Activated CD8-positive, alpha-beta memory T cell treated with anti-CD3 and anti-CD28 coated beads for 4 hours (primary cell): ENCODE results near the gene ADAM19.

Experiments used
- DNase-seq, 2 donors: peaks; one replicate each; pipeline ENCODE4 v3.0.0-alpha.2; 2020; ENCODE audit warnings: low read depth in 2 of 2

ADAM19 gene

DNA sequence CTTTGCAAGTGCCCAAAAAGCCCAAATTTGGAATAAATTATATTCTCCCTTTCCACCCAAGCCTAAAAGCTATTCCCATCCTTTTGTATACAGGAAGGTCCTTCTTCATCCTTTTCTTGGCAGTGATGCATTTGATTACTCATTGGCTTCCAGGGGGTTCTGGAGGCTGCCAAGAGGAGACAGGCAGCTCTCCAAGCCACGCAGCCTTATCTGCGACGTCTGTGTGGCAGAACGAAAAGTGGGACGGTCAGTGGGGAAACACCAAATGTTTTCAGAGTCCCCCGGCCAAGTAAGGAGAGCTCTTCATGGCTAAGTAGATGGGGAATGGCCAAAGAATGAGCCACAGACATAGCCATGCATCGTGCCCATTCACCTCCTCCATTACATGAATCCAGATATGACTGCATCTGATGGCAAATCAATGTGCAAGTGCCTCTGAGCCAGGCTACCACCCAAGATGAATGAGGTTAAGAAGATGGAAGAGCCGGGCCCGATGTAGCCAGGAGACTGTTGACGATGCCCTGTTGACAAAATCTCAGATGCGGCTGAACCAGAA, 12.1 kb downstream of the ADAM19 start:
- no peak for DNase-seq

DNA sequence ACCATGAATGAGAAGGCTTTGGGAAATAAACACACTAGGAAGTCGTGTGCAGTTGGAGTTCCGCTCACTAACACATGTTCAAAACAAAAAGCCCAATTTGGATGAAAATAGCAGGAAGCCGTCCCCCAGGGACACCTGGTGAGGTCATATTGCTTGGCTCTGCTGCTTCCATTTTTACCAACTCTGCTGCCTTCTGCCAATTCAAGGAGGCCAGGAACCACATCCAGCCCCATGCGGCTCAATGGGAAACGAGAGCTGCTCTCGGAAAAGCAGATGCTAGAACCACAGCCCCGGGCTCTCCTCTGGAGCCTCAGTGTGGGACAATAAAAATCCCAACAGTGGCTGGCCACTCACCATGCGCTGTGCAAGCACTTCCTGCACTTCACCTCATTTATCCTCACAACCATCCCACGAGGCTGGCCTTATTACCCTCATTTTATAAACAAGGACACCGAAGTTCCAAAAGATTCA, 13.4 kb downstream of the ADAM19 start:
- no peak for DNase-seq

DNA sequence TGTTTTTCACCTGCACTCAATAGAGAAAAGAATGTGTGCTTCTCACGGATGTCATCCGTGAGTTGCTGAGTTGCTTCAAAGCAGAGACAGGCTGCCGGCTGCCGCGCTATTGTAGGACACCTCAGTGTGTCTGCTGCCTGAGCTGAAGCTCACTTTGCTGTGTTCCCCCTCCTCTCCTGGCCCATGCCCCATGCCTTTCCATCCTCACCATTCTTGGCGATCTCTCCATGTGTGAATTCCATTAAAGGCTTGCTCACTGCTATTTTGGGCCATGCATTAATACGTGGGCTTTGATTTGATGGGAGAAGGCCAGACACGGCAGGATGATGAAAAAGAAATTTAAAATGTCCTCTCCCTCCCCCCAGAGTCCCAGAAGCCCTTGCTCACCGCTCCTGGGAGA, 14.5 kb downstream of the ADAM19 start:
- no peak for DNase-seq

DNA sequence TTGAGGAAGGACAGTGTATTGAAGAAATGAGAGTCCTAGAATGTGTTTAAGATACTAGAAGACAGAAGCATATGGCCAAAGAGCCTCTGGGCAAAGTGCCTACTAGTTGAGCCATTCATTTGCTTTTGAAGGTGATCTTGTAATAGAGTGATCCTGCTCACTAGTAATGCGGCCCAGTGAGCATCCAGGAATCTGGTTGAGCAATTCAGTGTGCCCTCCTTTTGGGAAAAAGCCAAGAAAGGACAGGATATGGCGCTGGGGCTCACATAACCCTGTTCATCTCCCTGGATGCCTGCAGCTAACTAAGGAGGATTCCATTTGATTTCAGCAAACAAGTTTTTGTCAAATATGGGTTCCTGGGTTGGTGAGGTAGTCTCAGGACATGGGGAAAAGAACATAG, 16.3 kb downstream of the ADAM19 start:
- no peak for DNase-seq

DNA sequence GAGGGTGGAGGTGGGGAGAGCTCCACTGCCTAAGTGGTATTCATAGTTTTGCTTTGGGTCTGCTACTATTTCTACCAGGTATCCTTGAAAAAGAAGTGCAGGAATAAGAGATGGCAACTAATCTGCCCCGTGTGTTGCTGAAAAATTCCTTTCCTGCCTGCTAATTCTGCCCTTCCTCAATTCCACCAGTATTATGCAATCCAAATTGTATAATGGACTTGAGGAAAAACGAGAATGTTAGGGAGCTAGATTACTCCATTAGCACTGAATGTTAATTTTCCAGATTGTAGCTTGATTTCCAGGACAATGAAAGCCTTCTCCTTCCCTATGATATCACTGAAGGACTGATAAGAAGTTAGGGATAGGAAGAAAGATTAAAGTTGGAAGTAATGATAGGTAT, 16.9 kb downstream of the ADAM19 start:
- DNase-seq: no peak

DNA sequence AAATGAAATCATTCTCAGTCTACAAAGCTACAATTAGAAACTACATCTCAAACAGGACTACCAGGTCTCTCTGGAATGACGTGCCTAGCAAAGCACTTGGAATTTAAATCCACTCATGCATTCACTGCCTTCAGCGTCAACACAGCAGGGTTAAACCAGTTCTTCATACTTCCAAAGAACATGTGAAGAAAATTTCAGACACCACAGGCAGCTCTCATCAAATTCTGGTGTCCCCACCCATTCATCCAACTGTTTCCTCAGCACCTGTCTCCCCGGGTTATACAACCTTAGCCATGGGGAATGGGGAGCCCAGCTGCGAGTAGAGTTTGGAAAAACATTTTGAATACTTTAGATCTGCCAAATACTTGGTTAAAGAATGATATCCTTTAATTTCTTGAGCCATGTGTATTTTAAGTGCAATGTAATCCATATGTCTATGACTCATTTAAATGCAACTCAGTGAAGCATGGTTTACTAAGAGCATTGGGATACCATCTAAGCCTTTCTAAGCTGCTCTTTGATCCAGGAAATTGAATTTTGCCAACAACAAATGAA, 17.5 kb downstream of the ADAM19 start:
- DNase-seq: no peak

DNA sequence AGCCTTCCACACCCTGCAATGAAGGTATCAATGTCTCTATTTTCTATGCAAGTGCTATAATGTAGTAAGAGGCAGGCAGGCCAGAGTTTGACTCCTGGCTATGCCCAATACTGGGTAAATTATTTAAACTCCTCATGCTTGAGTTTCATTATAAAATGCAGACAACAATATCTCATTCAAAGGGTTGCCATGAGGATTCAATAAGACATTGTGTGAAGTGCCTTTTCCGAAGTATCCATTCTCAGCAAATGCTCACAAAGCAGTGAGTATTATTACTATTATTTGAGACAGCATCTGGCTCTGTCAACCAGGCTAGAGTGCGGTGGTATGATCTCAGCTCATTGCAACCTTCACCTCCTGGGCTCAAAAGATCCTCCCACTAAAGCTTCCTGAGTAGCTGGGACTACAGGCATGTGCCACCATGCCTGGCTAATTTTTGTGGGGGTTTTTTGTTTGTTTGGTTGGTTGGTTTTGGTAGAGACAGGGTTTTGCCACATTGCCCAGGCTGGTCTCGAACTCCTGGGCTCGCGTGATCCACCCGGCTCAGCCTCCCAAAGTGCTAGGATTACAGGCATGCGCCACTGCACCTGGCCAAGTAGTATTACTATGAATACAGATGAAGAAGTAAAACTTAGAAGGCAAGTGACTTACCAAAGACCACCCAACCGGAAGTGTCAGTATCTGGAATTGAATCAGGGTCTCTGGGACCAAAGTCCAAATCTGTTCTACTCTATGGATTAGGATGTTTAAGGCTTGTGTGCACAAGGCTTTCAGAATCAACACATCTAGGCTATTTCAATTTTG, 18.8 kb downstream of the ADAM19 start:
- no peak for DNase-seq

DNA sequence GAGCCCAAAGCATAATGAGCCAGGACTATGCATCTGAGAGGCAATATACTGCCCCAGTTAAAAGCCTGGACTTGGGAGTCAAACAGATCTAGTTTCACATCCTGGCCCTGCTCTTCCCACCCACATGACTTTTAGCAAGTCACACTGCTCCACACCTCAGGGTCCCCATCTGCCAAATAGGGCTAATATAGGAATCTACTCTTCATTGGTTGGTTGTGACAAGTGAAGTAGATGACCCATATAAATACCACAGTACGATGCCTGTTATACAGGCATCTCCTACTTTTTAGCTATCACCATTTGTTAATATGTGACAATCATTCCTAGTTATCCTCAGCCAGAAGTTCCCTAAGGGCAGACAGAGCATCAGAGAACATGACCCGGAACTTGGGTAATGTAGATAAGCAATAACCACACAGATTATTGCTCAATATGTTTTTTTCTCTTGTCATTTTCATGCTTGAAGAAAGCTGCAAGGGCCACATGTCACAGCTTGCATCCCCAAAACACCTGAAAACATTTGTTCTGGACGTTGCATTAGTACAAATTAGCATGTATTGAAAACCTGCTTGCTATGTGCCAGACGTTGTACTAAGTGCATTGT, 20.4 kb downstream of the ADAM19 start:
- DNase-seq: no peak

DNA sequence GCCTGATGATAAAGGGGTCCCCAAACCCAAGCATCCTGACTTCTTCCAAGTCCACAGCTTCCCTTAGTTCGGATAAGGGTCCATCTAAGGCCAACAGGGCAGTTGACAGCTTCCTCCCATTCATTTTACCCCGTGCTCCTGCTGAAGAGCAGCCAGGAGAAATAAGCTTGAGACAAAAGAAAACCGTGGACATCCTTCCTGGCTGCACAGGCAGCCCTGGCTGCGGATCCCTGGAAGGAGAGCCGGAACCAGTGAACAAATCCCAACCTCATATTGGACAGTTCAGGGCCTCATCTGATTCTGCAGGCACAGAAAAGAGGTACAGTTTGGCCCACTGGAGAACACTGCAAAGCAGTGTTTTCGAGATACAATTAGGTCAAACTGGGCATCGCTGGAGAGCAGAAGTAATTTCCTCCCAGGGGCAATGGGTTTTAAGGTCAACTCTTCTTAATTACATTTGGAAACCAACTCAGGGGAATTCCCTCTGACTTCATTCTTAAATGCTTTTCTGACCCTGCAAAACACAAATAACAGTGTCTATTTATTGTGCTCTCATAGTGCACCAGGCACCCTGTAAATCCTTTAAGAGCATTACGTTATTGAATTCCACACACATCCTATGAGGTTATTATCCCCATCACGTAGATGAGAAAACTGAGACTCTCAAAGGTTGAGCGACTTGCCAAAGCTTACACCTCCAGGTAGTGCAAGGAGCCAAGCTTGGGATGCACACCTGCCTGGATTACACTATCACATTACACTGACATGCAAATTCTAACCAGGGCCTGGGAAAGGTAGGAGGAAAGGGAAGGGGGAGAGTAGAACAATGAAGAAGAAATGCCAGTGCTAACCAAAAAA, 21.2 kb downstream of the ADAM19 start:
- no peak for DNase-seq

DNA sequence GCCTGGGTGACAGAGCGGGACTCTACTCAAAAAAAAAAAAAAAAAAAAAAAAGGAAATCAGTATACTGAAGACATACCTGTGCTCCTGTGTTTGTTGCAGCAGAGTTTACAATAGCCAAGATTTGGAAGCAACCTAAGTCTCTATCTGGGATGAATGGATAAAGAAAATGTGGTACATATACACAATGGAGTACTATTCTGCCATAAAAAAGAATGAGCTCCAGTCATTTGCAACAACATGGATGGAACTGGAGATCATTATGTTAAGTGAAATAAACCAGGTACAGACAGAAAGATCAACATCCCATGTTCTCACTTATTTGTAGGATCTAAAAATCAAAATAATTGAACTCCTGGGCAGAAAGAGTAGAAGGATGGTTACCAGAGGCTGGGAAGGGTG, 22.9 kb downstream of the ADAM19 start:
- no peak for DNase-seq

DNA sequence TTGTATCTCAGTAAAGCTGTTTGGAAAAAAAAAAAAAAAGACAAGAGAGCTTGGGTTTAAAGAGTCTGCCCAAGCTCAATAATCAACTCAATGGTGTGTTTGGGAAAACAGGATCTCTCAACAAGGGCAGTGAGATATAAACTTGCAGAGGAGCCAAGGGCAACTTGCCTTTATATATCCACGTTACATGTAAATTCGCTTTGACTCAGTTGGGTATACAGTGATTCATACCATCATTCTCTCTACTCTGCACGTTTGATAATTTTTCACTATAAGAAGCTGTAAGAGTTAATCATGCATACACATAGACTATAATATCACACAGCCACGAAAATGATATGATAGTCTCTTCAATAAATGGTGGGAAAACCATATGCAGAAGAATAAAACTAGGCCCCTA, 24.9 kb downstream of the ADAM19 start:
- no peak for DNase-seq

DNA sequence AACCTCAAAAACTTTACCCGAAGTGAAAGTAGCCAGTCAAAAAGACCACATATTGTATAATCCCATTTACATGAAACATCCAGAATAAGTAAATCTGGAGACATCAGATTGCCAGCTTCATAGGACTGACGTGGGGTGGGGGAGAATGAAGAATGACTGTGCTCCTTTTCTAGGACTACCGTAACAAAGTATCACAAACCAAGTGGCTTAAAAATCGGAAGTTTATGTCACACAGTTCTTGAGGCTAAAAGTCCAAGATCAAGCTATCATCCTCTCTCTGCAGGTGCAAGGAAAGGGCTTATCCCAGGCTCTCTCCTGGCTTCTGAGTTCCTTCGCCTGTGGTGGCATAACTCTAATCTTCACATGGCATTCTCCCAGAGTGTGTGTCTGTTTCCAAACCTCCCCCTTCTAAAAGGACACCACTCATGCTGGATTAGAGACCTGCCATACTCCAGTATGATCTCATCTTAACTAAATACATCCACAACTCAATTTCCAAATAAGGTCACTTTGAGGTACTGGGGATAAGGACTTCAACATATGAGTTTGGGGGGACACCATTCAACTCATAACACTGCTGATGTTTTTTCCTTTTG, 25.5 kb downstream of the ADAM19 start:
- no peak for DNase-seq

DNA sequence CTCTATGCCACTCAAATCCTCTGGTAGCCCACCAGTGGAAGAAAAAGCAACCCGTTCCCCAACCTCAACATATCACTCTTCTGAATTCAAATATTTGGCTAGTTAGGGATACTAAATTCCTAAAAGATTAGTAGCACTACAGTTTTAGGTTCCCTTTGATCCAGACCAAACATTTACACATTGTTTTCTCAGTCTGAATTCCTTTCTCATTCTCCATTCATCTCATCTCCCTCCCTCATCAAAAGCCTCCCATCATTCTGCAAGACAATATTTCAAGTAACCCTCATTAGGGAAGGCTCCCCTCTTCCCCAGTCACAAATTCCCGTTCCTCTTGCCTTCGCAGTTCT, 26.3 kb downstream of the ADAM19 start:
- DNase-seq: no peak

DNA sequence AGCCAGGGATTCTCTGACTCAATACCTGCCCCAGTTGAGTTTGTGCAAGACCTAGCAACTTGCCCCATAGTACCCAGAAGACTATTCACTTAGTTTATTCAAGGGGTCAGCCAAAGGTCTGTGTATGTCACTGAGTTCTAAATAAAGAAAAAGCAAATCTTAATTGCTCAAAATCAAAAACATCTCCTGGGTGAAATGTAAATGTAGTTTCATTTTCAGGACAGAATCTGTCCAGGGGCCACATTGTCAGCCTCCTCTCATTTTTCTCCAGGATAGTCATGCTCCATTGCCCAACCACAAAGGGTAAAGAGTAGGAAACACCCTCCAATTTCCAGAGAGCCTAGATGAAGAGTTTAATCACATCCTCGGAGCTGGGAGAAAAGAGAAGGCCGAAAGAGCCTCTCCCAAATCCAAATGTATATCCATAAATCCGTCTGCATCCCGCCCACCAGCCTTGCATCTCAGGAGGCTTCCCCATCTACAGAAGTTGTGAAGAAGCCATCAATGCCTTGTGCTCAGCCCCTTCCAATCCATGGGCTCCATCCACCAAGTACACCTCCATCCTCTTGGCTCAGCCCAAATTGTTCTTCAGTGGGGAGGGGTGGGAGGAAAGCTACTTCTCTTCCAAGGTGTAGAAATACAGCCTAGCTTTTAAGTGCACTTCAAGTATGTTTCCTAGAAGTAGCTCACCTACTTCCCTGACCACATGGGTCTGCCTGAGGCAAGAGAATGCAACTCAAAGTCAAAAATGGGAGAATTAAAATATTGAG, 26.9 kb downstream of the ADAM19 start:
- DNase-seq: no peak

DNA sequence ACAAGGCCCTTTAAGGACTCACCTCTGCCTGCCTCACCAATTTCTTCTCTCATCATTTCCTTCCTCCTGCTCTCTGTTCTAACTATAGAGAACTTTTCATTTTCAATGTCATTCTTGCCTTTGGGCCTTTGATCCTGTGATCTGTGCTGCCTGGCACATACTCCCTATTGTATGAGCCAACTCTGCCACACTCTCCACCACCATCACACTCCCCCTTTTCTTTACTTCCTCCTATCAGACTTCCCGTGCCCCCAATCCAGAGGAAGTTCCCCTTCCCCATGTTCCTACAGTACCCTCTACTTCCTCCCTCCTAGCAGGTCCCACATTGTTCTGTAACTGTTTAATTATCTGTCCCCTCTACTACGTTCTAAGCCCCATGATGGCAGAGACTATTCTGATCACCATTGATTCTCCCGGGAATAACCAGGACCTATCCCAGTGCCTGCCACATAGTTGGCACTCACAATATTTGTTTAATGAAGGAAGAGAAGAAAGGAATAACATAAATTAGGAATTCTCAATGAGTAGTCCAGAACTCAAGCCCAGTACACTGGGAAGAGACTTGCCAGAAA, 27.5 kb downstream of the ADAM19 start:
- DNase-seq: no peak

DNA sequence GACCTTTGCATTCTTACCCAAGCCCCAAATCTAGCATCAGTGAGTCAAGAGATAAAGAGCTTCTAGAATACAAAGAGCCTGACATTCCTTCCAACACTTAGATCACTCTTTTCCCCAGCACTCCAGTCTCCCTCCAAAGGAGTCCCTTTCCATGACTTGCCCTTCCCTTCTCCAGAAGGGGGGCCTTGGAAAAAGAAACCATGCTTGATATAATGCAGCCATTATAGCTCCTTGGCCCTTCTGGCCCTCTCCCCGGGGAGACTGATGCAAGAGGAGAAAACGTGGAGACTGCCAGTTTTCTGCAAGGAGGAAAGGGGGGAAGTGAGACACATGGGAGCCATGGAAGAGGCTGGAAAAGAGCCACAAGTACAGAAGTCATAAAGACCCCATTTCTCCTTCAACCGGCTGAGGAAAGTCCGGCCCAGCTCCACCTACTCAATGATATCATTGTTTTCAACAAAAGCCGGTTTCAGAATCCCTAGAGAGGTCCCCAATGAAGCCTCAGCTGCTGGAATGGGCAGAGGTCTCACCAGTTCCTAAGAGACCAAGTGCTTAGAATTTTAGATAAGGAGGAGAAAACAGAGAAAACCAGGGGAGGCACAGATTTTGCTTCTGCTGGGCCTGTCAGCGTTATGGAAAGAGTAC, 29.0 kb downstream of the ADAM19 start:
- no peak for DNase-seq

DNA sequence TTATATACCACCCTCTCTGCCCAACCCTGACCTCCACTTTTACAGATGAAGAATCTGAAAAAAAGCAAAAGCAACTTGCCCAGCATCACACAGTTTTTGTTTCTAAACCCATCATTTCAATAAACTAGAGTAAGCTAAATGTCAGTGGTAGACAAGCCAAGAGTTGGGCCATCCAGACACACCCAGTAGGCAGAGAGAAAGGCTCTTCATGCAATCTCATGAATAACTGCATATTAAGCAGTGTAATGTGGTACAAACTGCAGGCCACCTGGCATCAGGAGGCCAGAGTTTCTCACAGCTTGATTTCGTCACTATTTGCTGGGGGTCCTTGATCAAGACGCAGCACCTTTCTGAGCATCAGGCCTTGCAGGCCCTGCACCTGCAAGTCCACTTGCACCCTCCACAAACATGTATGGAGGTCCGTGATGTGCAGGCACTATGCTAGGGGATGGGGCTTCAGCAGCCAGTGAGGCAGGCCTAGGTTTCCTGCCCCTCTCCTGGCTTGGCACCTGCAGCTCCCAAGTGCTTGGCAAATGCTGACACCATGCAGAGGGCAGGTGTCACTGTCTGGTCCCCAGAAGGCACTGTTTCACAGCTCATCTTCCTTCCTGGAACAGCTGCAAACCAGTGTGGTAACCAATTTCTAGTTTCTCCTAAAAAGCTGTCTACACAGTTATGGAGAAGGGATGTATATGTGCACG, 29.8 kb downstream of the ADAM19 start:
- no peak for DNase-seq

DNA sequence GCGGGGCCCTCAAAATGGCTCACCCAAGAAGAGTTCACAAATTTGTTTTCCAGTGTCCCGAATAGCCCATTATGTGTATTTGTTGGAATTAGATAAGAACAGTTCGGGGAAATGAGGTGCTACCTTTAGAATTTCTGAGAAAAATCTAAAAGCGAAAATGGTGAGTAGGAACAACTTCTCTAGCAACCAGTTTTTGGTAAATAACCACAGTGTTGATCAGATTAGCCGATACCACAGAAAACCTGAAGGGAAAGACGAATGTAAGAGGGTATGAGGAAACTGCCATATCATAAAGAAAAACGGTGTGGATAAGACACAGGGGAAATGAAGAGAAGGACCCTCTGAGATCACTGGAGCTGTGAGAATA, 31.0 kb downstream of the ADAM19 start:
- DNase-seq: no peak

DNA sequence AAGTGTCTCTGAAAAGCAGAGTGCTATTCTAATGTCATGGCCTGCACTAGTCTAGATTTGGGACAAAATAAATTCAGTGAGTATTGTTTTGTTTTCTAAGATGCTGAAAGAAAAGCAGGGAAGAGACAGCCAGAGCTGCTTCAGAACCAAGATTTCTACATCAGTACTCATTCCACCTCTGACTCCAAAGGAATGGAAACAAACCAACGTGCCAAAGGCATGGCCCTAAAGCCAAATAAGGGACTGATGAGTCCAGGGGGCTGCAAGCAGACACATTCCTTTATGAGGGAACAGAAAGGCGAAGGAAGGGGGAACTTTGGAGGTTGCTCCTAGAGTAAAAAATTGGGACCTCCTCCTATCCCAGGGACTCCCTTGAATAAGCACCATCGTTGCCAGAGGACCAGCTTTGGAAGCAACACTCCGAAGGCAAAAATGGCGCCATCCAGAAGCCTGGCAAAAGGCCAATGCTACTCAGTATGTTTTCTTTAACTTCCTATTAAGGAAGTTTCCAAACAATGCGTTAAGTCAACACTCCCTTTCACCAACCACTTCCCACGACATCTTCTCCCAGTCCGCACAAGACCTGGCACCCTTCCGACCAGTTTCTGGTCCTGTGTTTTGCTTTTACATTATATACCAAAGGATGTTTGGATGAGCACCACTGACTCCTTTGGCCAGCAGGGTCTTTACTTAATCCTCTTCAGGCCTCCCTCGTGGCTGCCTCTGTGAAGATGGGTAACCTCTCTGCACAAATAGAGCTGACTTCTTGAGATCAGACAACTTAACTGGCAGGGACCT, 31.6 kb downstream of the ADAM19 start:
- no peak for DNase-seq
